NCI-H1694 (cell line): ENCODE data around the gene INPP5J.
A peak's percentile ranks its signal among the peaks of the same experiment; 100 is the strongest.

Experiments used
- DNase-seq: peaks from one replicate; lab custom pipeline; 2025; lab: John Stamatoyannopoulos, UW

The INPP5J gene

GRCh38 chr22:31124811-31125465 lies 2.2 kb downstream of the INPP5J start:
- DNase-seq = no peak

- DNase-seq = no peak
Measured at GRCh38 chr22:31125521-31126117, 2.9 kb downstream of the INPP5J start.

GRCh38 chr22:31126128-31126868 lies 3.5 kb downstream of the INPP5J start:
- no peak for DNase-seq

GRCh38 chr22:31126869-31127175 lies 4.1 kb downstream of the INPP5J start:
- DNase-seq = no peak

- no peak for DNase-seq
Measured at GRCh38 chr22:31127181-31127772, 4.5 kb downstream of the INPP5J start.

- no peak for DNase-seq
Measured at GRCh38 chr22:31128156-31128555, 5.4 kb downstream of the INPP5J start.

GRCh38 chr22:31130873-31131272 lies 8.1 kb downstream of the INPP5J start:
- no peak for DNase-seq

GRCh38 chr22:31133911-31134310 lies 11.1 kb downstream of the INPP5J start:
- DNase-seq = no peak

- DNase-seq = no peak
Measured at GRCh38 chr22:31134688-31135087, 11.9 kb downstream of the INPP5J start.

- DNase-seq = no peak
Measured at GRCh38 chr22:31135706-31136105, 12.9 kb downstream of the INPP5J start.

GRCh38 chr22:31136155-31136554 lies 13.4 kb downstream of the INPP5J start:
- no peak for DNase-seq

GRCh38 chr22:31136711-31137110 lies 13.9 kb downstream of the INPP5J start:
- no peak for DNase-seq

- no peak for DNase-seq
Measured at GRCh38 chr22:31137721-31138120, 15.0 kb downstream of the INPP5J start.

- DNase-seq = no peak
Measured at GRCh38 chr22:31138126-31138525, 15.4 kb downstream of the INPP5J start.

GRCh38 chr22:31139066-31139465 lies 16.3 kb downstream of the INPP5J start:
- DNase-seq = no peak

- DNase-seq = no peak
Measured at GRCh38 chr22:31139866-31140716, 17.3 kb downstream of the INPP5J start, which contains the start of gene PLA2G3. TSS of gene PLA2G3 (minus strand) at chr22:31140508. CDS start at chr22:31140354, 154 bp downstream.

- DNase-seq = no peak
Measured at GRCh38 chr22:31140746-31141145, 18.0 kb downstream of the INPP5J start.

GRCh38 chr22:31141551-31141950 lies 18.8 kb downstream of the INPP5J start:
- no peak for DNase-seq

- no peak for DNase-seq
Measured at GRCh38 chr22:31142285-31142684, 19.5 kb downstream of the INPP5J start.

GRCh38 chr22:31143038-31143437 lies 20.3 kb downstream of the INPP5J start:
- DNase-seq = no peak

- DNase-seq = peak; percentile 14
Measured at GRCh38 chr22:31143537-31143936, 20.8 kb downstream of the INPP5J start.

GRCh38 chr22:31144223-31144622 lies 21.5 kb downstream of the INPP5J start:
- no peak for DNase-seq
